GM21576 (cell line): ENCODE measurements around the gene CHN2.

Source experiments
- ATAC-seq: cut with Tn5 transposase; IDR thresholded peaks from one replicate; pipeline ENCODE4 v1.9.1; 2021; ENCODE audit warnings: mild to moderate bottlenecking, moderate library complexity; ENCODE audit not compliant: unreplicated experiment

The CHN2 gene

GRCh38 chr7:29194594-29195427, at the start of gene CHN2:
TSS of gene CHN2 (plus strand) at chr7:29194775.
- no peak for ATAC-seq

DNA sequence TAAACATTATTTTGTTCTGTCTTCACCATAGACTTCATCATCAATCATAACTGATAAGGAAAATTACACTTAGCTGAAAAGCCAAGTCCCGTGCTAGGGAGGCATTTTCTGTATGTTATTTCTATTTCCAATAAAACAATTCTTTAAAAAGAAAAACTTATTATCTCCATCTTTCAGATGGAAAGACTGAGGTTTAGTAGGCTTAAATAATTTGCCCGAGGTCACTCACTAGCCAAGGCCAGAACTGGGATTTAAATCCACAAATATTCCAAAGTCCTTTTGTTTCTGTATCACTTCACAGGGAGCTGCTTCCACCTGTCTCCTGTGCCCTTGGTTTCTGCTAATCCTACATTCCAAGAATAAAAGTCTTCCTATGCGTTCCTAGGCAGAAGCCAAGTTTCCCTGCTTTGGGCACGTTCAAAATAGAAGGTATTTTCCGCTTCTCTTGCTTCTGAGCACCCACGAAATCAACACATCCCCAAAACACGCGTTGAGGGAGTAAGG, 49.0 kb upstream of the CHN2 start:
- no peak for ATAC-seq

GRCh38 chr7:29146057-29146706, 48.4 kb upstream of the CHN2 start, which contains the start of gene CPVL:
TSS of gene CPVL (minus strand) at chr7:29146537. CDS start at chr7:29121061, 25,476 bp downstream.
- ATAC-seq = no peak

GRCh38 chr7:29146888-29147609, 47.5 kb upstream of the CHN2 start:
- no peak for ATAC-seq

- no peak for ATAC-seq
These were observed 46.8 kb upstream of the CHN2 start for GRCh38 chr7:29147821-29148220.

DNA sequence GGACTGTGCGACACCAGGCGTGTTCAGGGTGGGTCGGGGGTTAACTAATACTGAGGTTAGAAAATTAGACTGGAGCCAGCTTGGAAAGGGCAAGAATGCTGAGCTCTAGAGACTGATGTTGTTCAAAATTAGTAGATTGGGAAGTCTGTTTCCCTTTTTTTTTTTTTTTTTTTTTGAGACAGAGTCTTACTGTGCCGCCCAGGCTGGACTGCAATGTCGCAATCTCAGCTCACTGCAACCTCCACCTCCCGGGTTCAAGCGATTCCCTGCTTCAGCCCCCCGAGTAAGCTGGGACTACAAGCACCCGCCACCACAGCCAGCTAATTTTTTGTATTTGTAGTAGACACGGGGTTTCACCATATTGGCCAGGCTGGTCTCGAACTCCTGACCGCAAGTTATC, 45.5 kb upstream of the CHN2 start:
- ATAC-seq = no peak

DNA sequence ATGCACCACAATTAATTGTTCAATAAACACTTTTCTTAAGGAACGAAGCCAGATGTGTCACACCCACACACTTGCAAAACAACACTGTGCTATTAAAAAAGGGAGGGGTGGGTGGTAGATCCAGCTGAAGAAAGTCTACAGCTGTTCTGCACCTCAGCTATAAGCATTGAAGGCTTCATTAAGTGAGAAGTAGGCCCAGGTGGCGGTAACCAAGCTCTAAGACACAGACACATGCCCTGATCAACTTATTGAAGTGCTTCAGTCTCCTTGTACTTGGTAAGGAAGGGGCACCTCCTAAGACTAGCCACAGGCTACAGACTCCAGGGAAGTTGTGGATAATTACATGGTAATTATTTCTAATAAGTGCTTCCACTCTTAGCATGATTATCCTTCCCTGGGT, 43.7 kb upstream of the CHN2 start:
- no peak for ATAC-seq

DNA sequence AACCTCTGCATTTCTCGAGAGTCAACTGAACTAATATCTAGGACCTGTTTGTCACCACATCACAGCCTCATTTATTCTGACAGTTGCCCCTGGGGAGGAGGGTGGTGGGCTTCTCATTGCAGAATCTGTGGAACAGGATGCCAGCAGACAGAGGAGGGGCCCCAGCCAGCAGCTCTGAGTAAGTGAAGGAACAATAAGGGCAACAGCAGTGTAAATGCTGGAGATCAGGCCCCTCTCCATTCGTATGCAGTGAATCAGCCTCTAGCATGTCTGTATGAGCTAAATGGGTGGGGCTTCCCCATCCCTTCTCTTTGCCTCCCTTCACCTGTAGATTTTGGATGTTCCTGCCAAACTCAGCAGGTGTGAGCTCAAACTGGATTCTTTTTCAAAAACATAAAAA, 40.5 kb upstream of the CHN2 start:
- no peak for ATAC-seq

GRCh38 chr7:29156907-29157452, 37.6 kb upstream of the CHN2 start:
- no peak for ATAC-seq

DNA sequence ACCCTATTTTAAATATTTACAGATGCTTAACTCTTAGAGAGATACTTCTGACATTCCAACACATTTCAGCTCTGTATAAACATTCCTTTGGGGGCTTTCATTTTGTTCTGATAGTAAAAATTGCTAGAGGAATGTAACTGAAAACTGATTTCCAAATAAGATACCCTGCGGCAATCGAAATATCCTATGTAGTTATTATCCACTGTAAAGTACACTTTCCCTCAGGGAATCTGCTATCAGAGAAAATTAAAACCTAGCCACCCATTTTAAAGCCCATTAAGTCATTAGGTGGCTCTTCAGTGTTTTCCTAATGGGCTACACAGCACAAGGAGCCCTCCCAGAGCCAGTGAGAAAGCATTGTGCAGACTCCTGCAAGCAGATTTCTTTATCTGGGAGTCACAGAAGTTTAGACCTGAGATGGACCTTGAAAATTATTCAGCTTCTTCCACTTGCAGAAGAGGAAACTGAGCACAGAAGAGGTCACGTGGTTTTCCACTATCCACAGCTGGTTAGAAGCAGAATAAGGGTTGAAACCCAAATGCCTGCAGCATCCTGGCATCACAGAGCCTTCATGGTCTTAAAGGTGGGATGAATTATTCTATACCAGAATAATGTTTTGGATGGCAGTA, 35.7 kb upstream of the CHN2 start:
- no peak for ATAC-seq

DNA sequence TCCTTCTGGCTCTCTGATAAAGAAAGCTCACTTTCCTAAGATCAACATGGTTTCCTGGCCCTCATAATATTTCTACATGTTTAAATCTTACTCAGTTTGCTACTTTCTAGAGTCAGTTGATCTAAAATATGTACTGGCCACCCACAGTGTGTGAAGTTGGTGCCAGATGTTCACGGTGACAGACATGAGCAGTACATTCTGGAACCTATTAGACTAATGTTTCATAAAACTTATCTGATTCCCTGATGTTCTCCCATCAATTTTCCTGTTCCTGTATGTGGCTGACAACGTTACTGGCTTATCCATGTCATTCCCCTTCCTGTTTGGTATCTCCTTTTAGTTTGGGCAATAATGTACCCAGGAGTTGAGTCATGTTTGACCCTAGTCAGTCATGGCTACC, 34.5 kb upstream of the CHN2 start:
- ATAC-seq = no peak

- no peak for ATAC-seq
These were observed 33.3 kb upstream of the CHN2 start for GRCh38 chr7:29161231-29161630.

- no peak for ATAC-seq
These were observed 32.0 kb upstream of the CHN2 start for GRCh38 chr7:29162577-29162976.

DNA sequence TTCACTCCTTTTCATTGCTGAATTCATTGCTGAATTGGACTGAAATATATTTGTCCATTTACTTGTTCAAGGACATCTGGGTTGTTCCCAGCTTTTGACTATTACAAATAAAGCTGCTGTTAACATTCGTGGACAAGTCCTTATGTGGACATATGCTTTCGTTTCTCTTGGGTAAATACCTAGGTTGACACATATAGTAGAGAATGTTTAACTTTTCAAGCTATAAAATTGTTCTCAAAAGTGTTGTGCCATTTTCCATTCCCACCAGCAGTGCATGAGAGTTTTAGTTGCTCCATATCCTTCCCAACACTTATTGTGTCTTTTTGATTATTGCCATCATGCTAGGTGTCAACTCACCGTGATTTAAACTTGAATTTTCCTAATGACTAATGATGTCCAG, 30.7 kb upstream of the CHN2 start:
- no peak for ATAC-seq

GRCh38 chr7:29167721-29168120, 26.9 kb upstream of the CHN2 start:
- no peak for ATAC-seq

DNA sequence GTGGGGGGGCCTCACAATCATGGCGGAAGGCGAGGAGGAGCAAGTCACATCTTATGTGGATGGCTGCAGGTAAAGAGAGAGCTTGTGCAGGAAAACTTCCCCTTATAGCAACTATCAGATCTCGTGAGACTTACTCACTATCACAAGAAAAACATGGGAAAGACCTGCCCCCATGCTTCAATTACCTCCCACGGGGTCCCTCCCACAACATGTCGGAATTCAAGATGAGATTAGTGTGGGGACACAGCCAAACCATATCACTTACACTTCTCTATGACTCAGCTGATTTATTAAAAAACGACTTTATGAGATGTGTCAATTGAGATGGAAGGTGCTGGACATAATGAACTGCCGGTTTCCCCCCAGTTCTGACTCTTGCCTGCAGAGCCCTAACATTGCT, 23.8 kb upstream of the CHN2 start:
- ATAC-seq = no peak

DNA sequence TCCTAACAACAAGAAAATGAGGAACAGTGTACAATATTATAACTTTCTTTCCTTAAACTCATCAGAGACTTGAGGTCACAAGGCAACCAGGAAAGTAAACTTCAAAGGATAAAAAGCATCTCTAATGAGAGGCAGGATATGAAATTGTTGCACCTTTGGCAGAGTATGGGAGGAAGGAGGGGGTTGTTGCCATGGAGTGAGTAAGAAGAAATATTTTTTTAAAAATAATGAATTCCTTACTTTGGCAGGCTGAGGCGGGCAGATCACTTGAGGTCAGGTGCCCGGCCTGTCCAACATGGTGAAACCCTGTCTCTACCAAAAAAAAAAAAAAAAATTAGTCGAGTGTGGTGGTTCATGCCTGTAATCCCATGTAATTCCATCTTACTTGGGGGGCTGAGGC, 21.1 kb upstream of the CHN2 start:
- no peak for ATAC-seq

DNA sequence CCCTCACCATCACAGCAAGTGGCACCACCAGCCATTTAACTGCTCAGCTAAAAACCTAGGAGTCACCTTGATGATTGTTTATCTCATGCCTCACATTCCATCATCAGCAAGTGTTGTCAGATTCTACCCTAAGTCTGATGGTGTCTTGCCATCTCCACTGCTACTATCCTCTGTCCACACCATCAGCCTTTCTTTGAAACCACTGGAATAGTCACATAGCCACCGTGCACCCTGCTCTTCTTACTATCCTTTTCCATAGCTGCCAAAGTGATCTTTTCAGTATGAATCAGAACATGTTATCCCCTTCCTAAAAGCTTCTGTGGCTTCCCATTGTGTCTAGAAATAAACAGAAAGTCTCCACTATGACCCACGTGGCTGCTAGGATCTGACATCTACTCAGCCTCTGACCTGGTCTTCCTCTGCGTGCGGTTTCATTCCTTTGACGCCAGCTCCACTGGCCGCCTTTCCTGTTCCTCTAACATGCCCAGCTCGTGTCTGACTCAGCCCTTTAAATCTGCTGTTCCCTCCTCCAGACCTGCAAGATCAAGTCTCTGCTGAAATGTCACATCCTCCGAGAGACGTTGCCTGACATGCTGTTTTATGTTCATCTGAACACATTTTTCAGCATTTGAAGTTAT, 16.5 kb upstream of the CHN2 start:
- ATAC-seq = no peak

DNA sequence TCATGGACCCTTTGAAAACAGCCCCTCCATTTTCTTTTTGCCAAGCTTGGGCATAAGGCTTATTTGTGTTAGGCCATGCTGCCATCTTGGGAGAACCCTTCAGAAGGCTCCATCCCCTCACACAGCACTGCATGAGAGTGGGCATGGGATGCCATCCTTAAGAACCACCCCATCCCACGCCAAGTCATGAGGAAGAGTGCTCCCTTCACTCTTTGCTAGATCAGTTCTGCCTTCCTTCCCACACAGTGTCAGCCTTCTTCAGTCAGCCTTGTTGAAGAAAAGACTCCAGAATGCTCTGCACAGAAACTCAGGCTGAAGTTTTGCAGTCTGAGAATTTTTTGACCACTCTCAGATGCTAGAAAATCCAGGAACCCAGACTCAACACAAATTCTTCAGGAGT, 15.5 kb upstream of the CHN2 start:
- ATAC-seq = no peak

DNA sequence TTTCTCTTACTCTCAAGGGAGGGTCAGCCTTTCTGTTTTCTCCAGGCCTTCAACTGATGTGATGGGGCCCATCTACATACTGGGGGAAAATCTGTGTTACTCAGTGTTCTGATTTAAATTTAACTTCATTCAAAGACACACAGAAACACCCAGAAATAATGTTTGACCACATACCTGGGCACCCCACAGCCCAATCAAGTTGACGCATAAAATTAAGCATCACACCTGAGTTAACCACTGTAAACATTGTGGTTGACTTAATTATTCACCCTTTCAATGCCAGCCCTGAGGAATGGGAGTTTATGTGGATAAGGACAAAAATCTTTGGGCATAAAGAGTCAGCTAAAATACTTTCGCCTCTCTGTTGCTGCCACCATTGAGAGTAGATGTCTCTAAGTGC, 10.0 kb upstream of the CHN2 start:
- no peak for ATAC-seq
